ENCODE measurements around the gene KLHL28. TPM values are rescaled to one million over a fixed set of nuclear protein-coding genes. Genes with fewer than 3 reads are reported as not detected.
A peak's percentile ranks its signal among the peaks of the same experiment; 100 is the strongest.

KLHL28 gene
- total RNA-seq, 2 donors from 2014 or later, result 10.5 to 18.6 TPM

DNA sequence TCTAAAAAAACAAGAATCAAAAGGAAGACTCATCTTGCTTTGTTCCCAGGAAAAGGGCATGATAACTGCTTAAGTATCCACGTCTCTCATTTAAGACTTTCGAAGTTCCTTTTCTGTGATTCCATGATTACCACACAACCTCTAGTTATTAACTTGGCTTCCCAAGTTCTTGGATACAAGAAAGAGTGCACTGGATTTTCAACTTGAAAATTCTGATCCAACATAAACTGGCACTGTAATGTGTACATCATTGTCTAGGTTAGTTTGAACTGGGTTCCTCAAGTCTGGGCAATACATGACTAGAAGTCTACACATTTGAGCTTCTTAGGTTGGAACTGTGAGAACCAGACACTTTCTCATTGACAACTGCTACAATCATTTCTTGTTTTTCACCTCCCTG lies 1.6 kb downstream of the KLHL28 start:
- Histone ChIP-seq H3K9ac (ENCODE audit: low read depth in 2 of 2, low read length in 2 of 2) (no peak overlapping the region), H3K36me3 (no peaks in the 10 kb centered on the region), H3K4me1 (peaks cover 21% of the 10 kb centered on the region), H3K4me3 (peak overlapping the region; percentile 63), H3K27ac (no peak overlapping the region), H3K9me3 (no peaks in the 10 kb centered on the region), H3K27me3 (no peaks in the 10 kb centered on the region)
- TF ChIP-seq, protein P1, sequence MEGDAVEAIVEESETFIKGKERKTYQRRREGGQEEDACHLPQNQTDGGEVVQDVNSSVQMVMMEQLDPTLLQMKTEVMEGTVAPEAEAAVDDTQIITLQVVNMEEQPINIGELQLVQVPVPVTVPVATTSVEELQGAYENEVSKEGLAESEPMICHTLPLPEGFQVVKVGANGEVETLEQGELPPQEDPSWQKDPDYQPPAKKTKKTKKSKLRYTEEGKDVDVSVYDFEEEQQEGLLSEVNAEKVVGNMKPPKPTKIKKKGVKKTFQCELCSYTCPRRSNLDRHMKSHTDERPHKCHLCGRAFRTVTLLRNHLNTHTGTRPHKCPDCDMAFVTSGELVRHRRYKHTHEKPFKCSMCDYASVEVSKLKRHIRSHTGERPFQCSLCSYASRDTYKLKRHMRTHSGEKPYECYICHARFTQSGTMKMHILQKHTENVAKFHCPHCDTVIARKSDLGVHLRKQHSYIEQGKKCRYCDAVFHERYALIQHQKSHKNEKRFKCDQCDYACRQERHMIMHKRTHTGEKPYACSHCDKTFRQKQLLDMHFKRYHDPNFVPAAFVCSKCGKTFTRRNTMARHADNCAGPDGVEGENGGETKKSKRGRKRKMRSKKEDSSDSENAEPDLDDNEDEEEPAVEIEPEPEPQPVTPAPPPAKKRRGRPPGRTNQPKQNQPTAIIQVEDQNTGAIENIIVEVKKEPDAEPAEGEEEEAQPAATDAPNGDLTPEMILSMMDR (IDR thresholded peaks at IDR 0.05), result no peak
- DNase-seq, result no peak
- intact Hi-C loops (cut with DNase I), result loop anchor here (5.0 kb wide), 3 partner anchors 63 to 177 kb away; partner anchors contain the start of genes FANCM and PRPF39

DNA sequence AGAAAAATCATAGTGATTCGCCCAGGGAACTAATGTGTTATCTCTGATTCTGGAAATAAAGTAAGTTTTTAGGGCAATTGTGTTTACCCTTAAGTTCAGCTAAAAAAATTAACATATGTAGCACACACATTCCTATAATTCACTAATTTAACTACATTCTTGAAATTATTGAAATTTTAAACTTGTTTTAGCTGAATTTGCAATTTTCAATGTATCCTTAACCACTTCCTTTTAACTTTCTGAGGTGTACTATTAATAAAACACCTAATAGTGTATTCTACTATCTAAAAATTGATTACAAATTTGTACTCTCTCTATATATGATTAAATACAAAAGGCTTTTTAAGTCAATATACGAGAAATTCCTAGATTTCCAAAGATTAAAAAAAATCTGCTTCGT lies 2.2 kb downstream of the KLHL28 start:
- Histone ChIP-seq H3K4me3 (no peak overlapping the region), H3K9ac (ENCODE audit: low read depth in 2 of 2, low read length in 2 of 2) (no peak overlapping the region)

DNA sequence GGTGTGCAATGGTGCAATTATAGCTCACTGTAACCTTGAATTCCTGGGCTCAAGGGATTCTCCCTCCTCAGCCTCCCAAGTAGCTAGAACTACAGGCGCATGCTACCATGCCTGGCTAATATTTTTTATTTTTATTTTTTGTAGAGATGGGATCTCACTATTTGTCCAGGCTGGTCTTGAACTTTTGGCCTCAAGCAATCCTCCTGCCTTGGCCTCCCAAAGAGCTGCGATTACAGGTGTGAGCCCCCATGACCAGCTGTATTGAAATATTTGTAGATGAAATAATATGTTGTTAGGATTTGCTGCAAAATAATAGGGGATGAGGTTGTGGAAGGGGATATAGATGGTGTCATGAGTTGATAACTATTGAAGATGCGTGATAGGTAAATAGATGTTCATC lies 4.9 kb downstream of the KLHL28 start:
- Histone ChIP-seq H3K27ac (no peak overlapping the region), H3K36me3 (no peaks in the 10 kb centered on the region), H3K4me1 (peaks cover 15% of the 10 kb centered on the region), H3K27me3 (no peaks in the 10 kb centered on the region), H3K9me3 (no peaks in the 10 kb centered on the region), H3K4me3 (no peak overlapping the region), H3K9ac (ENCODE audit: low read depth in 2 of 2, low read length in 2 of 2) (no peak overlapping the region)
- intact Hi-C loops (cut with DNase I), result no loop called here
- TF ChIP-seq, protein P1 (IDR thresholded peaks at IDR 0.05), result no peak
- DNase-seq, result no peak

More for the DNA sequence above, 2.2 kb downstream of the KLHL28 start:
- no peak for DNase-seq
- intact Hi-C loops (cut with DNase I), result no loop called here
- H3K27ac ChIP-seq, result no peak overlapping the region
- no peaks in the 10 kb centered on the region for H3K9me3 ChIP-seq
- no peaks in the 10 kb centered on the region for H3K27me3 ChIP-seq
- TF ChIP-seq, protein P1 (IDR thresholded peaks at IDR 0.05), result no peak
- H3K36me3 ChIP-seq, result no peaks in the 10 kb centered on the region
- peaks cover 17% of the 10 kb centered on the region for H3K4me1 ChIP-seq

DNA sequence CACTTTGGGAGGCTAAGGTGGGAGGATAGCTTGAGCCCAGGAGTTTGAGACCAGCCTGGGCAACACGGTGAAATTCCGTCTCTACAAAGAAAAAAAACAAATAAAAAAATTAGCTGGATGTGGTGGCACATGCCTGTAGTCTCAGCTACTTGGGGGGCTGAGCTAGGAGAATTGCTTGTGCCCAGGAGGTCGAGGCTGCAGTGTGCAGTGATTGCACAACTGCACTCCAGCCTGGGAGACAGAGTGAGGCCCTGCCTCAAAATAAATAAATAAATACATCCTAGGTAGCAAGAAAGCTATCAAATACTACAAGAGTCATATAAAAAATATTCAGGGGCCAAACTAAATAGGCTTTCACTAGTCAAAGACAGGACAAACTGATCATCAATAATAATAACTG lies 6.2 kb downstream of the KLHL28 start:
- intact Hi-C loops (cut with DNase I), result no loop called here
- H3K36me3 ChIP-seq, result no peaks in the 10 kb centered on the region
- TF ChIP-seq, protein P1 (IDR thresholded peaks at IDR 0.05), result no peak
- DNase-seq, result no peak
- peaks cover 12% of the 10 kb centered on the region for H3K4me1 ChIP-seq
- no peak overlapping the region for H3K9ac ChIP-seq (ENCODE audit: low read depth in 2 of 2, low read length in 2 of 2)
- no peaks in the 10 kb centered on the region for H3K27me3 ChIP-seq
- no peak overlapping the region for H3K27ac ChIP-seq
- H3K9me3 ChIP-seq, result no peaks in the 10 kb centered on the region
- no peak overlapping the region for H3K4me3 ChIP-seq

DNA sequence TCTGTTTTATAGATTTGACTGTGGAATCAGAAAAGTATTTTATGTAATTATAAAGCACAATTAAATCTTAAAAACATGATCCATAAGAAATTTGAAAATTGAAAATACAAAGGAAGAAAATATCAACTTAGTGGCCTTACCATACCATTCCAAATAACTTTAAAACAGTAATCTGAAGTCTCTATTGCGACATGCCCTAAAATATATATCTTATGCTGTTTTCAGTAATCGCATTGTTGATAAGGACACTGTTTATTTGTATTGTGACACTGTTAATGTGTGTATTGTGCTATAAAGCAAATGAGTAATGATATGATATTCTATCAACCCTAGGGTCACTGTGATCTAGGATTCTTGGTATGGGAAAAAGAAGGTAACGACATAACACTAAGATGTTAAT lies 7.0 kb downstream of the KLHL28 start:
- TF ChIP-seq, protein P1 (IDR thresholded peaks at IDR 0.05), result no peak
- intact Hi-C loops (cut with DNase I), result no loop called here
- no peak overlapping the region for H3K4me3 ChIP-seq
- no peaks in the 10 kb centered on the region for H3K36me3 ChIP-seq
- no peak overlapping the region for H3K9ac ChIP-seq (ENCODE audit: low read depth in 2 of 2, low read length in 2 of 2)
- no peaks in the 10 kb centered on the region for H3K9me3 ChIP-seq
- no peaks in the 10 kb centered on the region for H3K27me3 ChIP-seq
- no peak overlapping the region for H3K27ac ChIP-seq
- peaks cover 7% of the 10 kb centered on the region for H3K4me1 ChIP-seq
- no peak for DNase-seq
